Measurements from ENCODE around the gene PITPNB. TPM values are rescaled to one million over a fixed set of nuclear protein-coding genes. Genes with fewer than 3 reads are reported as not detected.

The PITPNB gene
- total RNA-seq, 4 donors from 2014 or later = 34.7 to 47.6 (median 40.4) TPM

DNA sequence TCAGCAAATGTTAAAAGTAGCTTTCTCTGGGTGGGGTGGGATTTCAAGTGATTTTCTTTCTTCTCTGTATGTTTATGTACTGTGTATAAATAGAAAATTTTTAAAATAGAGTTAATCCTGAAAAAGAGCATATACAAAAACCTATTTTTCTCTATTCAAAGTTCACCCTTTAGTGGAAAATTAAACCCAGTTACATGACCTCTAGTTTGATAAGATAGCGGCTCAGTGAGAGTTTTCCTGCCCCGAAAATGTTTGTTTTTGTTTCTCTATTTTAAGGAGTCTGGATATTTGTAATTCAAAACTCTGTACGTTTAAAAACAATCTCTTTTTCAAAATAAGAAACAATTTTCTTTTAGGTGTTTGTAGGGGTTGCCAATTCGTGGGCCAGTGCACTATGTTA lies 42.1 kb upstream of the PITPNB start:
- H3K4me3 ChIP-seq = no peak overlapping the region
- no peaks in the 10 kb centered on the region for H3K27me3 ChIP-seq
- no peak for DNase-seq (ENCODE audit: low spot score in 2 of 2)
- H3K9me3 ChIP-seq = no peaks in the 10 kb centered on the region
- TF ChIP-seq EP300 (IDR thresholded peaks at IDR 0.05) = no peak
- no peak for TF ChIP-seq POLR2AphosphoS5 (IDR thresholded peaks at IDR 0.05)
- no peaks in the 10 kb centered on the region for H3K36me3 ChIP-seq
- peaks cover 8% of the 10 kb centered on the region for H3K4me1 ChIP-seq
- 91% methylated on average over 4 of the region's 4 CpGs for WGBS
- no peak overlapping the region for H3K27ac ChIP-seq

DNA sequence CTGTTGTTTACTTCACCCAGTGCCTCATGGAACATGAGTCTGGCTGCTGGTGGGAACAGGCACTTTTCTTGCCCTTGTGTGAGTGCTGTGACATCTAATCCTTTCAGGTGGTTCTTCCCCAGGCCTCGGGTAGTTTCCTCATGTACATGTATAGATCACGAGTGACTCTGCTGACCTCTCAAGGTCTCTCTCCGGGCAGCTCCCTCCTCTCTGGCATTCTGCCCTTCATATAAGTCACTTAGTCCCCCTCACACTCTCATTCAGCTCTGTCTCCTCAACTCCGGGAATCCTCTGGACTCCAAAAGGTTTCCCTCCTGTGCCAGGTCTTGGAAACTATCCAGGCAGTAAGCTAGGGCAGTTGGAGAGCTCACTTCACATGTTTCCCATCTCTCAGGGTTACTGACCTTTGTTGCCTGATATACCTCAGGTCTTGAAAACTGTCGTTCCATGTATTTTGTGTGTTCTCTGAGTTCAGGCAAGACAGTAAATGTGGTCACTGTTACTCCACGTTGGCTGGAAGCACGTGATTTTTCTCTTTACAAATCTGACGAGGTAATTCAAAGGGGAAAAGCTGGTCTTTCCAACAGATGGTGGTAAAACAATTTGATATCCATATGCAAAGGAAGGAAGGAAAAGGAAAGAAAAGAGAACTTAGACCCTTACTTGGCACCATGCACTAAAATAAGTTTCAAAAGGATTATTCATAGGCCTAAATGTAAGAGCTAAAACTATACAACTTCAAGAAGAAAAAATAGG lies 40.5 kb upstream of the PITPNB start:
- H3K27ac ChIP-seq = no peak overlapping the region
- TF ChIP-seq POLR2AphosphoS5 (IDR thresholded peaks at IDR 0.05) (no peak), EP300 (IDR thresholded peaks at IDR 0.05) (no peak), POLR2A (IDR thresholded peaks at IDR 0.05) (no peak), CTCF (IDR thresholded peaks at IDR 0.05) (no peak)
- no peak overlapping the region for H3K4me3 ChIP-seq
- no peaks in the 10 kb centered on the region for H3K36me3 ChIP-seq
- no peaks in the 10 kb centered on the region for H3K27me3 ChIP-seq
- peaks cover 8% of the 10 kb centered on the region for H3K4me1 ChIP-seq
- no peak for DNase-seq (ENCODE audit: low spot score in 2 of 2)
- 76% methylated on average over 8 of the region's 8 CpGs for WGBS
- no peaks in the 10 kb centered on the region for H3K9me3 ChIP-seq

DNA sequence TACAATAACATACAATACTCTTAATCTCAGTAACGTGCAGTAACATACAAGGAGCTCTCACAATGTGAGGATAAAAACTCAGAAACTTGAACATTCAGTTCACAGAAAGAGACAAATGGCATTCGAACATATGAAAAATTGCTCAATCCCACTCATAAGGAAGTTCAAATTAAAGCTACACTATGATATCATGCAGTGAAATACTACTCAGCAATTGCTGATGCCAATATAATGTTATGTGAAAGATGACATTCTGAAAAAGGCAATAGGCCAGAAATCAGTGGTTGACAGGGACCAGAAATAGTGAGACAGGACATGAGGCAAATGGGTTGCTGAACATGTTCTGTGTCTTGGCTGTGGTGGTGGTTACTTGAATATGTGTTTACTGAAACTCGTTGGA lies 33.7 kb upstream of the PITPNB start:
- Histone ChIP-seq H3K4me1 (no peaks in the 10 kb centered on the region), H3K27me3 (no peaks in the 10 kb centered on the region), H3K4me3 (no peak overlapping the region), H3K27ac (no peak overlapping the region), H3K9me3 (no peaks in the 10 kb centered on the region), H3K36me3 (no peaks in the 10 kb centered on the region)
- no peak for TF ChIP-seq CTCF (IDR thresholded peaks at IDR 0.05)
- TF ChIP-seq POLR2AphosphoS5 (IDR thresholded peaks at IDR 0.05) = no peak
- DNase-seq (ENCODE audit: low spot score in 2 of 2) = no peak
- WGBS = 80% methylated on average over 3 of the region's 3 CpGs

GRCh38 chr22:27952091-27952490 lies 33.0 kb upstream of the PITPNB start:
- H3K4me1 ChIP-seq = no peaks in the 10 kb centered on the region
- 82% methylated on average over 3 of the region's 3 CpGs for WGBS
- no peak for DNase-seq (ENCODE audit: low spot score in 2 of 2)
- no peaks in the 10 kb centered on the region for H3K36me3 ChIP-seq
- H3K27me3 ChIP-seq = no peaks in the 10 kb centered on the region
- no peaks in the 10 kb centered on the region for H3K9me3 ChIP-seq
- H3K27ac ChIP-seq = no peak overlapping the region
- H3K4me3 ChIP-seq = no peak overlapping the region
- TF ChIP-seq CTCF (IDR thresholded peaks at IDR 0.05) (no peak), POLR2AphosphoS5 (IDR thresholded peaks at IDR 0.05) (no peak), POLR2A (IDR thresholded peaks at IDR 0.05) (no peak), EP300 (IDR thresholded peaks at IDR 0.05) (no peak)

GRCh38 chr22:27949421-27949820 lies 30.4 kb upstream of the PITPNB start:
- H3K27me3 ChIP-seq = no peaks in the 10 kb centered on the region
- TF ChIP-seq CTCF (IDR thresholded peaks at IDR 0.05) (no peak), POLR2A (IDR thresholded peaks at IDR 0.05) (no peak), EP300 (IDR thresholded peaks at IDR 0.05) (no peak), POLR2AphosphoS5 (IDR thresholded peaks at IDR 0.05) (no peak)
- DNase-seq (ENCODE audit: low spot score in 2 of 2) = no peak
- no peak overlapping the region for H3K27ac ChIP-seq
- 87% methylated on average over 3 of the region's 3 CpGs for WGBS
- no peaks in the 10 kb centered on the region for H3K4me1 ChIP-seq
- H3K36me3 ChIP-seq = no peaks in the 10 kb centered on the region
- H3K9me3 ChIP-seq = no peaks in the 10 kb centered on the region
- H3K4me3 ChIP-seq = no peak overlapping the region

DNA sequence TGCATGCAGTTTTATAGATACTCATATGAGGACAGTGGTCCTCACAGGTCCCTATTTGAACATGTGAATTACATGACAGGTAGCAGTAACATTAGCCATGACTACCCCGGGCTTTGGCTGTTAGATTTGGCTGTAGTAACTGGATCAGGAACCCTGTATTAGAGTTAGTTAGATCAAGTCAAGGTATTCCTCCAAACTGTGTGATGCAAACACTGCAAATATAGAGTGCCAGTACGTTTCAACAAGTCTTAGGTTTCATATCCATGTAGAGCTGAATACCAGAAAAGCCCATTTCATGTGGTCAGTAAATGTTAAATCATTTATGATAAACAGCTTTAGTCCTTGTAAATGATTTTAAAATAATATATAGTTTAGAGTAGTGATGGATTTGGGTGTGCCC lies 29.5 kb upstream of the PITPNB start:
- 98% methylated on average over 2 of the region's 2 CpGs for WGBS
- TF ChIP-seq CTCF (IDR thresholded peaks at IDR 0.05) (no peak), POLR2A (IDR thresholded peaks at IDR 0.05) (no peak)
- DNase-seq (ENCODE audit: low spot score in 2 of 2) = no peak
- H3K36me3 ChIP-seq = no peaks in the 10 kb centered on the region
- no peak overlapping the region for H3K27ac ChIP-seq
- no peaks in the 10 kb centered on the region for H3K9me3 ChIP-seq
- H3K4me3 ChIP-seq = no peak overlapping the region
- H3K27me3 ChIP-seq = no peaks in the 10 kb centered on the region
- H3K4me1 ChIP-seq = no peaks in the 10 kb centered on the region

Data from suprapubic skin (tissue), 4 donors.